Measurements from ENCODE around the gene ICA1. TPM values are rescaled to one million over a fixed set of nuclear protein-coding genes. Genes with fewer than 3 reads are reported as not detected.

ICA1 gene
- total and polyA plus RNA-seq, 4 donors = 1.4 to 22.7 (median 8.1) TPM

DNA sequence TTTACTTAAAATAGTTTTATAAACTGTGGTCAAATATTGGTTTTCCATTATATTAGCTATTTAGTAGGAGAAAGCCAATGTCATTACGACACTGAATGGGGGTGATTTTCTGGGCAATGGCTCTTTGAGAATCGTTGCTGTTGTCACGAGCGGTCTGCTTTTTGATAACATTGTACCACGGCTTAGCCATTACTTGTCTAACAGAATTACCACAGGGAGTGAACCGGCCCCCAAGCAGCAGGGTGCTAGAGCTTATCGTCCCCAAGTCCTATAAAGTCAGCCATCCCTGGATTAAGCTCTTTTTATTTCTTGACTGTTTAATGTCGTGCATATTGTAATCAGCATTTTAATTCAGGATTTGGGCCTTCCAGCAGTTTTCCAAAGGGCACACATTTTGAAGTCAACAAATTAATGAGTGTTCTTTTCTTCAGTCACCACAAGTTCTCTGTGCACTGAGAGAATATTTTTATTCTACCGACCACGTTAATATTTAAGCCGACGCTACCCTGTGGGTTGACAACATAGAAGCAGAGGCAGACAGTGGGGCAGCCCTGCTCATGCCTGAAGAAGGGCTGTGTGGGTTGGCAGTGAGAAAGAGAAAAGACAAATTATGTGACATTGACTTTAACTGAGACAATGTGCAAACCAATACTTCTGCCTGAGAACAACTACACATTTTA is 125.8 kb downstream of the ICA1 start:
- Histone ChIP-seq H3K27ac (ENCODE audit: low read depth in 1 of 2, low read length in 2 of 2) (no peak overlapping the region), H3K9me3 (ENCODE audit: control insufficient read depth in 4 of 4, low read length in 3 of 4) (no peaks in the 10 kb centered on the region), H3K9ac (ENCODE audit: low read depth in 1 of 2, low read length in 2 of 2) (no peak overlapping the region), H3K4me3 (ENCODE audit: low read depth in 1 of 3, low read length in 3 of 3) (no peak overlapping the region), H3K27me3 (ENCODE audit: control insufficient read depth in 4 of 4, insufficient read depth in 4 of 4, low read length in 3 of 4) (no peaks in the 10 kb centered on the region), H3K36me3 (ENCODE audit: control insufficient read depth in 4 of 4, insufficient read depth in 3 of 4, low read depth in 1 of 4, low read length in 3 of 4) (peaks cover 0 to 3% (median 1%) of the 10 kb centered on the region in 4 donors), H3K4me1 (ENCODE audit: control insufficient read depth in 4 of 4, insufficient read depth in 4 of 4, low read length in 3 of 4) (peaks cover 0 to 9% (median 6%) of the 10 kb centered on the region in 4 donors)
- TF ChIP-seq HNF4G (IDR thresholded peaks at IDR 0.05) (no peak), RXRA (IDR thresholded peaks at IDR 0.05) (no peak), YY1 (IDR thresholded peaks at IDR 0.05) (no peak), GABPA (IDR thresholded peaks at IDR 0.05 in 1 of 2, conservative IDR thresholded peaks at IDR 0.05 in 1 of 2) (no peak), EGR1 (IDR thresholded peaks at IDR 0.05; ENCODE audit: low read depth in 2 of 2) (no peak), TAF1 (conservative IDR thresholded peaks at IDR 0.05) (no peak), FOXA1 (IDR thresholded peaks at IDR 0.05) (no peak)
- TF ChIP-seq, protein P1, sequence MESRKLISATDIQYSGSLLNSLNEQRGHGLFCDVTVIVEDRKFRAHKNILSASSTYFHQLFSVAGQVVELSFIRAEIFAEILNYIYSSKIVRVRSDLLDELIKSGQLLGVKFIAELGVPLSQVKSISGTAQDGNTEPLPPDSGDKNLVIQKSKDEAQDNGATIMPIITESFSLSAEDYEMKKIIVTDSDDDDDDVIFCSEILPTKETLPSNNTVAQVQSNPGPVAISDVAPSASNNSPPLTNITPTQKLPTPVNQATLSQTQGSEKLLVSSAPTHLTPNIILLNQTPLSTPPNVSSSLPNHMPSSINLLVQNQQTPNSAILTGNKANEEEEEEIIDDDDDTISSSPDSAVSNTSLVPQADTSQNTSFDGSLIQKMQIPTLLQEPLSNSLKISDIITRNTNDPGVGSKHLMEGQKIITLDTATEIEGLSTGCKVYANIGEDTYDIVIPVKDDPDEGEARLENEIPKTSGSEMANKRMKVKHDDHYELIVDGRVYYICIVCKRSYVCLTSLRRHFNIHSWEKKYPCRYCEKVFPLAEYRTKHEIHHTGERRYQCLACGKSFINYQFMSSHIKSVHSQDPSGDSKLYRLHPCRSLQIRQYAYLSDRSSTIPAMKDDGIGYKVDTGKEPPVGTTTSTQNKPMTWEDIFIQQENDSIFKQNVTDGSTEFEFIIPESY (IDR thresholded peaks at IDR 0.05) = no peak
- TF ChIP-seq, protein P2, sequence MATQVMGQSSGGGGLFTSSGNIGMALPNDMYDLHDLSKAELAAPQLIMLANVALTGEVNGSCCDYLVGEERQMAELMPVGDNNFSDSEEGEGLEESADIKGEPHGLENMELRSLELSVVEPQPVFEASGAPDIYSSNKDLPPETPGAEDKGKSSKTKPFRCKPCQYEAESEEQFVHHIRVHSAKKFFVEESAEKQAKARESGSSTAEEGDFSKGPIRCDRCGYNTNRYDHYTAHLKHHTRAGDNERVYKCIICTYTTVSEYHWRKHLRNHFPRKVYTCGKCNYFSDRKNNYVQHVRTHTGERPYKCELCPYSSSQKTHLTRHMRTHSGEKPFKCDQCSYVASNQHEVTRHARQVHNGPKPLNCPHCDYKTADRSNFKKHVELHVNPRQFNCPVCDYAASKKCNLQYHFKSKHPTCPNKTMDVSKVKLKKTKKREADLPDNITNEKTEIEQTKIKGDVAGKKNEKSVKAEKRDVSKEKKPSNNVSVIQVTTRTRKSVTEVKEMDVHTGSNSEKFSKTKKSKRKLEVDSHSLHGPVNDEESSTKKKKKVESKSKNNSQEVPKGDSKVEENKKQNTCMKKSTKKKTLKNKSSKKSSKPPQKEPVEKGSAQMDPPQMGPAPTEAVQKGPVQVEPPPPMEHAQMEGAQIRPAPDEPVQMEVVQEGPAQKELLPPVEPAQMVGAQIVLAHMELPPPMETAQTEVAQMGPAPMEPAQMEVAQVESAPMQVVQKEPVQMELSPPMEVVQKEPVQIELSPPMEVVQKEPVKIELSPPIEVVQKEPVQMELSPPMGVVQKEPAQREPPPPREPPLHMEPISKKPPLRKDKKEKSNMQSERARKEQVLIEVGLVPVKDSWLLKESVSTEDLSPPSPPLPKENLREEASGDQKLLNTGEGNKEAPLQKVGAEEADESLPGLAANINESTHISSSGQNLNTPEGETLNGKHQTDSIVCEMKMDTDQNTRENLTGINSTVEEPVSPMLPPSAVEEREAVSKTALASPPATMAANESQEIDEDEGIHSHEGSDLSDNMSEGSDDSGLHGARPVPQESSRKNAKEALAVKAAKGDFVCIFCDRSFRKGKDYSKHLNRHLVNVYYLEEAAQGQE (IDR thresholded peaks at IDR 0.05) = no peak
- TF ChIP-seq, protein P3, sequence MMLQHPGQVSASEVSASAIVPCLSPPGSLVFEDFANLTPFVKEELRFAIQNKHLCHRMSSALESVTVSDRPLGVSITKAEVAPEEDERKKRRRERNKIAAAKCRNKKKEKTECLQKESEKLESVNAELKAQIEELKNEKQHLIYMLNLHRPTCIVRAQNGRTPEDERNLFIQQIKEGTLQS (IDR thresholded peaks at IDR 0.05) = no peak
- TF ChIP-seq, protein P4, sequence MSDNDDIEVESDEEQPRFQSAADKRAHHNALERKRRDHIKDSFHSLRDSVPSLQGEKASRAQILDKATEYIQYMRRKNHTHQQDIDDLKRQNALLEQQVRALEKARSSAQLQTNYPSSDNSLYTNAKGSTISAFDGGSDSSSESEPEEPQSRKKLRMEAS (IDR thresholded peaks at IDR 0.05) = no peak
- 88% methylated on average over 12 of the region's 12 CpGs for WGBS
- no peak for DNase-seq (ENCODE audit: low spot score)

DNA sequence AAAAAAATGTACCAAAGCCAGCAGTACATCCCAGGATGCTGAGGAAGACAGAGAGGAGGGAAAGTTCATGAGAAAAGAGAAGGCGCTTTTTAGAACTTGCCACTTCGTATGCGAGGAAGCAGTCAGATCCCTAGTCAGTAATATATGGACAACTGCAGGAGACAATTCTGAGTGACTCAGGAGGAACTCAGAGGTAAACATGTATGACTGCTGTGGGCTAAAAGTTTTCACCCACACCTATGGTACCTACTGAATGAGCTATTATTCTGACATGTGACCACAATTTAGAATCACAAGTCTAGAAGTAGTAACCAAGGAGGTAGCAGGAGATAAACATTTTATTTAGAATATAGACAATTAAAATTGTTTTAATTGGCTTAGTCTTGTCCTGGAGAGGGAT is 126.5 kb downstream of the ICA1 start:
- Histone ChIP-seq H3K36me3 (ENCODE audit: control insufficient read depth in 4 of 4, insufficient read depth in 3 of 4, low read depth in 1 of 4, low read length in 3 of 4) (peaks cover 0 to 3% (median 1%) of the 10 kb centered on the region in 4 donors), H3K9me3 (ENCODE audit: control insufficient read depth in 4 of 4, low read length in 3 of 4) (no peaks in the 10 kb centered on the region), H3K4me1 (ENCODE audit: control insufficient read depth in 4 of 4, insufficient read depth in 4 of 4, low read length in 3 of 4) (peaks cover 0 to 2% (median 0%) of the 10 kb centered on the region in 4 donors), H3K27ac (ENCODE audit: low read depth in 1 of 2, low read length in 2 of 2) (no peak overlapping the region), H3K27me3 (ENCODE audit: control insufficient read depth in 4 of 4, insufficient read depth in 4 of 4, low read length in 3 of 4) (no peaks in the 10 kb centered on the region), H3K9ac (ENCODE audit: low read depth in 1 of 2, low read length in 2 of 2) (no peak overlapping the region), H3K4me3 (ENCODE audit: low read depth in 1 of 3, low read length in 3 of 3) (no peak overlapping the region)
- 98% methylated on average over 3 of the region's 3 CpGs for WGBS
- TF ChIP-seq, protein P2 (IDR thresholded peaks at IDR 0.05) = no peak
- TF ChIP-seq FOXA1 (IDR thresholded peaks at IDR 0.05) (no peak), RAD21 (IDR thresholded peaks at IDR 0.05) (no peak), JUND (IDR thresholded peaks at IDR 0.05) (no peak), RXRA (IDR thresholded peaks at IDR 0.05) (no peak), TAF1 (conservative IDR thresholded peaks at IDR 0.05) (no peak), HNF4A (conservative IDR thresholded peaks at IDR 0.05) (no peak), NR2F2 (IDR thresholded peaks at IDR 0.05) (no peak), HNF4G (IDR thresholded peaks at IDR 0.05) (no peak)
- TF ChIP-seq, protein P1 (IDR thresholded peaks at IDR 0.05) = no peak
- no peak for DNase-seq (ENCODE audit: low spot score)
